HG02870 (cell line): ENCODE measurements around the gene MBD3.
A peak's percentile ranks its signal among the peaks of the same experiment; 100 is the strongest.
"Not testable (repeated sequence)": the region's sequence is repeated elsewhere in the genome, so short reads cannot be mapped to it uniquely, and the experiment has no call there.

ENCODE experiments used
- ATAC-seq: cut with Tn5 transposase; IDR thresholded peaks from one replicate; pipeline ENCODE4 v1.9.1; 2021; ENCODE audit warnings: mild to moderate bottlenecking, moderate library complexity; ENCODE audit not compliant: unreplicated experiment

Gene MBD3

DNA sequence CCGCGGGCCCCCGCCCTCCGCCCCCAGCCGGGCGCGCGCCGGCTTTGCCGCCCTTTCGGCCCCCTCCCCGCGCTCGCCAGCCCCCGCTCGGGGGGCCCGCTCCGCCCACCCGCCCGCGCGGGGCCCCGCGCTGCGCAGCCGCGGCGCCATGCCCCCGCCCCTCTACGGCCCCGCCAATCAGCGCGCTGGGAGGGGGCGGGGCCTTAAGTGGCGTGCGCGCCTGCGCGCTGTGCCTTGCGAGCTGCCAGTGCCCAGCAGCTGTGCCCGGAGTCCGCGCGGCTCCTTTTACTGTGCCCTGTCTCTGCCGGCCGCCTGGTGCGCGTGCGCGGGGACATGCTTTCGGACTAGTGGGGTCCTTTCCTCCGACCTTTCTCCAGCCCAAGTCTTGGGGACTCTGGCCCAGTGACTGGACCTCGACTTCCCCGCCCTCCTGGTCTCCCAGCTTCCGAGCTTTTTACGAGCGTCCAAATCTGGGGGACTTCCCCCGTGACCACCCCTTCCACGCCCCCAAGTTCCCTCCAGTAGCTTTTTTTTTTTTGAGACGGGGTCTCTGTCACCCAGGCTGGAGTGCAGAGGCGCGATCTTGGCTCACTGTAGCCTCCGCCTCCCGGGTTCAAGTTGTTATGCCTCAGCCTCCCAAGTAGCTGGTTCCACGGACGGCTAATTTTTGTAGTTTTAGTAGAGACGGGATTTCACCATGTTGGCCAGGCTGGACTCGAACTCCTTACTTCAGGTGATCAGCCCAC is at the start of gene MBD3:
TSS of gene MBD3 (minus strand) at position 111 of the 746 bp plus-strand sequence. CDS start 234 bp downstream, outside the sequence.
- ATAC-seq, result peak; percentile 49

- not testable (repeated sequence) for ATAC-seq
These were observed 48.3 kb upstream of the MBD3 start for GRCh38 chr19:1640893-1641448.

- no peak for ATAC-seq
These were observed 43.9 kb upstream of the MBD3 start for GRCh38 chr19:1636325-1637236.

- no peak for ATAC-seq
These were observed 42.2 kb upstream of the MBD3 start for GRCh38 chr19:1634938-1635243.

DNA sequence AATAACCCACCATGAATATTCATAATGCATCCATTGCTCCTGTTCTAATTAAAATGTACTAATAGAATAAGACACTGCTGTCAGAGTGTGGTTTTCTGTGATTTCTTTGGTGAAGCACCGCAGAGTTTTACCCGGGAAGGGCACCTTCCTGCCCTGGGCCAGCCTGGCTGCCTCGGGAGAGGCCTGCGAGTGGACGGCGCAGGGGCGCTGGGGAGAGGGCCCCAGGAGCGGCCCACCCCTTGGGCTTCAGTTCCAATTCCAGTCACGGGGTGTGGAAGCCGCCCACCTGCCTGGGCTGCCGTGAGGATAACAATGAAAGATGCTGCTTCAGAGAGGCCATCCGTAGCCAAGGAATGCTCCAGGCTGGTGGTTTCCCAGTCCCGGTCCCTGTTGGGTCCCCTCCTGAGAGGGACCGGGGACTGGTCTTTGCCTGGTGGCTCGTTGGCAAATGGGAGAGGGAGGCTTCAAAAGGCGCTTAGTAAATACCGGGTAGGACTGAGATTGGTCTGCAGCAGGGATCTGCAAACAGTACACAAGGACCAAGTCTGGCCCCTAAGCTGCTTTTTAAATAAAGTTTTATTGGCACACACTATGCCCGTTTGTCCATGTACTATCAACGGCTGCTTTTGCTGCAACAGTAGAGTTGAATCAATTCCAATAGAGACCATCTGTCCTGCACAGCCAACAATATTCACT is 41.7 kb upstream of the MBD3 start:
- no peak for ATAC-seq

DNA sequence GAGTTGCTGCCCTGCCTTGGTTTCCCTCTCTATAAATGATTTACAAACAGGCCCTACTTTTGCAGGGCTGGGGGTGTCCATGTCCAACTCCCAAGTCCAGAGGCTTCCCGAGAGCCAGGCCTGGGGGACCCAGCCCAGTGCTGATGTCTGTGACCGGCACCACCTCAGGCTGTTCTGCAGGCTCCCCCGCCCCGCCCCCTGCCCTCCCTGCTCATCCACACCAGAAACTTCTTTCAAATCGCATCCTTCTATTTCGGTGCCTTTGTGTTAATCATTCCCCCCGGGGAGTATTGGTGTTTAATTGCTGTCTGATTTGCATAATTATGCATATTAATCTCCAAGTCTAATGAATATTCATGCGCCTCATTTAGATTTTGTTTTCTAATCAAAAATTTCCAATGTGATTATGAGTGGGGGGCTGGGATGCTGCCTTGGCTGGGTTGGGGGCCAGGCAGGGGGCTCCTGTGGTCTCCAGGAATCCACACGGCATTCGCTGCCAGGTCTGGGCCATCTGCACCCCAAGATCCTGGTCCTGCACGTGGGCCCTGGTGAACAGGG is 40.7 kb upstream of the MBD3 start:
- ATAC-seq, result no peak

GRCh38 chr19:1632462-1633268 is 40.0 kb upstream of the MBD3 start:
- ATAC-seq, result no peak

GRCh38 chr19:1631557-1632100 is 39.0 kb upstream of the MBD3 start:
- no peak for ATAC-seq

DNA sequence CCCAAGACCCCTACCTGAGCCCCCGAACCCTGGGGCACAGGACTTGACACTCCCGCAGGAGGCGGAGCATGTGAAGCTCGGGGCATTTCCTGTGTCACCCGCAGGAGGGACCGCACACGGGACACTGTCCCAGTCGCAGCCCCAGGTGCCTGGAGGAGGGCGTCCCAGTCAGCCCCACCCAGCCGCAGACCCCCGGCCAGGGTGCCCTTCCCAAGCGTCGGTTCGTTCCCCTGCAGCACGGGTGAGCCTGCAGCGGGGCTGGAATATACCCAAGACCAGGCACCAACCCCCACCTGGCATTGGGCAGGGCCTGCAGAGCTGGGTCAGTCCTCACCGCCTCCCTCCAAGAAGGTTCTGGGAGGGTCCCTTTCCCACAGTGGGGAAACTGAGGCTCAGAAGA is 38.1 kb upstream of the MBD3 start:
- no peak for ATAC-seq

DNA sequence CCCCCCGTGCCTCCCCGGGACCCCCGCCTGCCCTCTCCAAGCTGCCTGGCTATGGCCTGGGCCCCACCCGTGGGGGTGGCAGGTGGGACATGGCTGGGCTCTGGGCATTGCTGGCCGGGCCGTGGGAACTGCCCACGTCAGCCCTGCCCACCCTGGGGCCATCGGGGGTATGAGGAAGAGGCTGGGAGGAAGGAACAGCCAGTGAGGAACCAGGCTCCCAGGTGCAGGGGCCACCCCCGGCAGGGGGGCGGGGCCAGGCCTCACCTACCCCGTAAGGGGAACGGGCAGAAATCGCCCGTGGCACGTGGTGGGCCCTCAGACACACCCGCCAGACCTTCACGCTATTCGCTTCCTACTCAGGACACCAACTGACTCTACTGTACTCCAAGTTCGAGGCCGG is 37.3 kb upstream of the MBD3 start:
- no peak for ATAC-seq

DNA sequence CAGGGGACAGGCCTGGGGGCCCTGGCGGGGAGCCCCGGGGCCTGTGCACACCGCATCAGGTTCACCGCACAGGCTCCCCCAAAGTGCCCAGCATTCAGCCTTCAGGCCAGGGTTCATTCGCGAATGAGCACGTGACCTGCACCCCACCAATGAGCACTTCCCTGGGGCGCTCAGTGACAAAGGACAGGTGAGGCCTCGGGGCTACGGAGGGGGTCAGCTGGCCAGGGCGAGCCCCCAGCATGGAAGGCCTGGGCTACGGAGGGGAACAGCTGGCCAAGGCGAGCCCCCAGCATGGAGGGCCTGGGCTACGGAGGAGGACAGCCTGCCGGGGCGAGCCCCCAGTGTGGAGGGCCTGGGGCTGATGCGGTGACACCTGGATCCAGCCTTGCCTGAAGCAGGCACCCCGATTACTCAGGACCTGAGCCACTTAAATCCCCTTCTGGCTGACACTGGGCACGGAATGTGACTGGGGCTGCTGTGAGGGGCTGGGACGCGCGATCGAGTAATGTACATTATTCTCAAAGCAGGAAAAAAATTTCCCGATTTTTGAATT is 36.7 kb upstream of the MBD3 start:
- no peak for ATAC-seq

DNA sequence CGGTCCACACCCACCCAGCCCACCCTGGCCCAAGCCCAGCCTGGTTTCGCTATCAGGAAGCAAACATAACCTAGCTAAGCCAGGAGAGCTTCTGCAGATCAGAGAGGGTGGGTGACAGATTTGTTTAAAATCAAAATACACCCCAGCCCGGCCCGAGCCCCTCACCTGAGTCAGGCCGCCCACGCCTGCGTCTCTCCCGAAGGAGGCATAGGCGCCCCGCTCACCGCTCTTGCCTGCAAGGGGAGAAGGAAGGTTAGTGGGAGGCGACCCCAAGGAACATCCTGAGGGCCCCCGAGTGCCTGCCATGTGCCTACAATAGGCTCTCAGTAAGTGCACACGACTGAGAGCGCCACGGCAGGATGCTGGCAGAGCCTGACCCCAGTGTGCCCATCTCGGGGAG is 34.5 kb upstream of the MBD3 start:
- no peak for ATAC-seq

DNA sequence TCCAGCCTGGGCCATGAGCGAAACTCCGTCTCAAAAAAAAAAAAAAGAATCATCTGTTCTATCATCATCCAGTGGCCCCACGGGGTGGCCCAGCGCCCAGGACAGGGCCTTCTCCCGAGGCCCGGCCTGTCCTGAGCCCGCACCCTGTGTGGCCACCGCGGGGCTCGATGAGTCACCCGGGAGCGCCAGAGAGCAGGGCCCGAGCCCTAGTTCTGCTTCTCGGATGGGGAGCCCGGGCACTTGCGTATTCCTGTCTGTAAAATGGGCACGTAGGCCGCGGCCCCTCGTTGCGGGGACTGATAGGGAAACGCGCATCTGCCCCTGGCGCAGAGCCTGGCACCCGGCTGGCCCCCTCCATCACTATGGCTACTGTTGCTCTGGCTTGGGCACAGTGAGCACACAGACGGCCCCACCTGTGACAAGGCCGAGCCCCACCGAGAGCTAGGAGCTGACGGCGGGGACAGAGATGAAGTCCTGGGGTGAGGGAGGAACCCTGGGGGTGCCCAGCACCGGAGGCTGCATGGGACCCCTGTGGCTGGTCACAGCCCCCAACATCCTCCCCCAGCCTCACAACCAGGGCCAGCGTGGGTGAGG is 33.8 kb upstream of the MBD3 start:
- ATAC-seq, result no peak

- no peak for ATAC-seq
These were observed 31.8 kb upstream of the MBD3 start for GRCh38 chr19:1624458-1624857.

DNA sequence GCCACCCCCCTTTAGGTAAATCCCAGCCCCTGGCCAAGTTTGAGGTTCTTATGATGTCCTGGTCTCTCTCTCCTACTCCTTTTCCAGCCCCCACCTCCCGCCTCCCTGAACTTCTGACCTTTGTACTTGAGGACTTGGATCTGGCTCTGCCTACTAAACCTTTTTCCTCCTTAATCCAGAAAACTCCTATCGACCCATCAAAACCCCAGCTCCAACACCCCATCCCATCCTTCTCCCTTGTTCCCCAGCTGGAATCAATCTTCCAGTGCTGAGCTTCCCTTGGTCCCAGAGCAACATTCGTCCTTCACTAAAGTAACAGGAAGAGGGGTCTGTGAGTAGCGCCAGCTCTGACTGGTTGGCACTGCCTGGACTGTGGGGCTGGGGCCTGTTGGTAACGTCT is 29.9 kb upstream of the MBD3 start:
- no peak for ATAC-seq

GRCh38 chr19:1622007-1622406 is 29.3 kb upstream of the MBD3 start:
- no peak for ATAC-seq

DNA sequence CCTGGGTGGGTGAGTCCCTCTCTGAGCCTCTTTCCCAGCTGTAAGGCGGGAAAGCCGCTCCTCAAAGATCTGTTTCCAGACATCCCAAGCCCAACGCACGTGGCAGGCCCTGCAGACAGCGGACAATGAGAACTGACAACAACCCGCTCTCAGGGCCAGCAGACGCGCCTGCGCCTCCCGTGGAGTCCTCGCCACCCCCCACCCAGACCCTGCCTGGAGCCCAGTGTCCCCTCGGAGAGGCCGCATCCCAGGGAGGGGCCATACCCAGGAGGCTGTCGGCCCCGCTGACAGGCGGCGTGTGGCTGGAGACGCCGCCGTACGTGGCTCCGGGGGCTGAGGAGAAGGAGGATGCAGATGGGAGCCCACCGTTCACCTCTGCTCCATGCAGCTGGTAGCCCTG is 28.9 kb upstream of the MBD3 start:
- no peak for ATAC-seq

- no peak for ATAC-seq
These were observed 28.4 kb upstream of the MBD3 start for GRCh38 chr19:1621021-1621420.

GRCh38 chr19:1620502-1620901 is 27.8 kb upstream of the MBD3 start:
- no peak for ATAC-seq
